ENCODE results near the gene FBXW4. TPM values are rescaled to one million over a fixed set of nuclear protein-coding genes. Genes with fewer than 3 reads are reported as not detected.

FBXW4 gene
- total and polyA plus RNA-seq, 2 experiments from 2014 or later, result 15.5 to 32.7 TPM

DNA sequence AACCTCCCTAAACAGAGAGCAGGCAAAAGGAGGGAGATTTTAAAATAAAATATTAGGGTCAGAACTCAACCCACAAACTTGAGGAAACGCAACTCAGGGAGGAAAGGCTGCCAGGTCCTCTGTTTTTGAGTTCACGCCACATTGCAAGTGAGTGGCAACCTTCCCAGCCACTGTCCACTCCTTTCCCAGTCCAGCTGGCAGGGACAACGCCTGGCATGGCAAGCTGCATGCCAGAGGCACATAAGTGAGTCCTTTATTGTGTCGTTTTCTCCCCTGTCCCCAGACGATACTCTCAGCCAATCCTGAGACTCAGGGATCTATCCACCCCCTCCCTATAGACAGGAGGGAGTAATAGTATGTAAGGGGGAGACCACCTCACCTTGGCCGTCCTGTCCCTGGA lies 22.4 kb downstream of the FBXW4 start:
- TF ChIP-seq CTCF (IDR thresholded peaks at IDR 0.05; ENCODE audit: poor library complexity) (no peak), EZH2phosphoT487 (IDR thresholded peaks at IDR 0.05; ENCODE audit: low read depth, severe bottlenecking, unreplicated experiment) (no peak), EZH2 (IDR thresholded peaks at IDR 0.05; ENCODE audit: borderline replicate concordance) (no peak)
- H3K36me3 ChIP-seq (replicated peaks; ENCODE audit: insufficient read depth, low read depth), result no peaks in the 10 kb centered on the region
- H3K4me3 ChIP-seq, result no peak overlapping the region
- H3K4me1 ChIP-seq (ENCODE audit: insufficient read depth), result no peaks in the 10 kb centered on the region
- H3K9me3 ChIP-seq (ENCODE audit: low read depth), result peaks cover 11% of the 10 kb centered on the region
- WGBS (ENCODE audit: low lambda C conversion rate, missing lambda C conversion rate), result 93% methylated on average over 6 of the region's 6 CpGs
- H3K27me3 ChIP-seq, result no peaks in the 10 kb centered on the region
- no peak for DNase-seq (ENCODE audit: low spot score)
- no peaks in the 10 kb centered on the region for H4K20me1 ChIP-seq (ENCODE audit: insufficient read depth, poor library complexity, severe bottlenecking)
- no peak overlapping the region for H3K27ac ChIP-seq
- peaks cover 14% of the 10 kb centered on the region for H3K79me2 ChIP-seq
- H3K4me2 ChIP-seq, result no peak overlapping the region
- H2AFZ ChIP-seq, result no peak overlapping the region
- no peaks in the 10 kb centered on the region for H3K9me2 ChIP-seq (replicated peaks; ENCODE audit: insufficient read depth)

- no peak for DNase-seq (ENCODE audit: low spot score)
- no peaks in the 10 kb centered on the region for H3K9me2 ChIP-seq (replicated peaks; ENCODE audit: insufficient read depth)
- no peaks in the 10 kb centered on the region for H3K36me3 ChIP-seq (replicated peaks; ENCODE audit: insufficient read depth, low read depth)
- H3K27ac ChIP-seq, result no peak overlapping the region
- no peak overlapping the region for H3K4me2 ChIP-seq
- no peaks in the 10 kb centered on the region for H4K20me1 ChIP-seq (ENCODE audit: insufficient read depth, poor library complexity, severe bottlenecking)
- TF ChIP-seq CTCF (IDR thresholded peaks at IDR 0.05; ENCODE audit: poor library complexity), result no peak
- no peaks in the 10 kb centered on the region for H3K4me1 ChIP-seq (ENCODE audit: insufficient read depth)
- H3K4me3 ChIP-seq, result no peak overlapping the region
- H3K27me3 ChIP-seq, result no peaks in the 10 kb centered on the region
- 97% methylated on average over 1 of the region's 1 CpG for WGBS (ENCODE audit: low lambda C conversion rate, missing lambda C conversion rate)
- peaks cover 5% of the 10 kb centered on the region for H3K79me2 ChIP-seq
- peaks cover 3% of the 10 kb centered on the region for H3K9me3 ChIP-seq (ENCODE audit: low read depth)
- no peak overlapping the region for H2AFZ ChIP-seq
These were observed 23.5 kb downstream of the FBXW4 start for GRCh38 chr10:101671453-101671852.

GRCh38 chr10:101670635-101671034 lies 24.3 kb downstream of the FBXW4 start:
- no peaks in the 10 kb centered on the region for H3K4me1 ChIP-seq (ENCODE audit: insufficient read depth)
- no peak overlapping the region for H3K4me2 ChIP-seq
- TF ChIP-seq EZH2 (IDR thresholded peaks at IDR 0.05; ENCODE audit: borderline replicate concordance) (no peak), CTCF (IDR thresholded peaks at IDR 0.05; ENCODE audit: poor library complexity) (no peak), EZH2phosphoT487 (IDR thresholded peaks at IDR 0.05; ENCODE audit: low read depth, severe bottlenecking, unreplicated experiment) (no peak)
- no peak overlapping the region for H3K27ac ChIP-seq
- no peaks in the 10 kb centered on the region for H3K79me2 ChIP-seq
- no peak overlapping the region for H2AFZ ChIP-seq
- no peaks in the 10 kb centered on the region for H3K36me3 ChIP-seq (replicated peaks; ENCODE audit: insufficient read depth, low read depth)
- H3K9me3 ChIP-seq (ENCODE audit: low read depth), result no peaks in the 10 kb centered on the region
- no peaks in the 10 kb centered on the region for H3K27me3 ChIP-seq
- no peaks in the 10 kb centered on the region for H3K9me2 ChIP-seq (replicated peaks; ENCODE audit: insufficient read depth)
- H3K4me3 ChIP-seq, result no peak overlapping the region
- no peaks in the 10 kb centered on the region for H4K20me1 ChIP-seq (ENCODE audit: insufficient read depth, poor library complexity, severe bottlenecking)
- no peak for DNase-seq (ENCODE audit: low spot score)

GRCh38 chr10:101669181-101669580 lies 25.8 kb downstream of the FBXW4 start:
- H4K20me1 ChIP-seq (ENCODE audit: insufficient read depth, poor library complexity, severe bottlenecking), result no peaks in the 10 kb centered on the region
- H3K4me3 ChIP-seq, result no peak overlapping the region
- no peaks in the 10 kb centered on the region for H3K9me2 ChIP-seq (replicated peaks; ENCODE audit: insufficient read depth)
- H3K27ac ChIP-seq, result no peak overlapping the region
- no peaks in the 10 kb centered on the region for H3K79me2 ChIP-seq
- 90% methylated on average over 2 of the region's 2 CpGs for WGBS (ENCODE audit: low lambda C conversion rate, missing lambda C conversion rate)
- no peaks in the 10 kb centered on the region for H3K4me1 ChIP-seq (ENCODE audit: insufficient read depth)
- no peak overlapping the region for H2AFZ ChIP-seq
- no peak for DNase-seq (ENCODE audit: low spot score)
- H3K27me3 ChIP-seq, result no peaks in the 10 kb centered on the region
- no peaks in the 10 kb centered on the region for H3K9me3 ChIP-seq (ENCODE audit: low read depth)
- TF ChIP-seq EZH2 (IDR thresholded peaks at IDR 0.05; ENCODE audit: borderline replicate concordance) (no peak), CTCF (IDR thresholded peaks at IDR 0.05; ENCODE audit: poor library complexity) (no peak), EZH2phosphoT487 (IDR thresholded peaks at IDR 0.05; ENCODE audit: low read depth, severe bottlenecking, unreplicated experiment) (no peak)
- no peaks in the 10 kb centered on the region for H3K36me3 ChIP-seq (replicated peaks; ENCODE audit: insufficient read depth, low read depth)
- no peak overlapping the region for H3K4me2 ChIP-seq

Measured in hepatocyte (in vitro differentiated cells).